ENCODE results near the gene UMPS.

DNA sequence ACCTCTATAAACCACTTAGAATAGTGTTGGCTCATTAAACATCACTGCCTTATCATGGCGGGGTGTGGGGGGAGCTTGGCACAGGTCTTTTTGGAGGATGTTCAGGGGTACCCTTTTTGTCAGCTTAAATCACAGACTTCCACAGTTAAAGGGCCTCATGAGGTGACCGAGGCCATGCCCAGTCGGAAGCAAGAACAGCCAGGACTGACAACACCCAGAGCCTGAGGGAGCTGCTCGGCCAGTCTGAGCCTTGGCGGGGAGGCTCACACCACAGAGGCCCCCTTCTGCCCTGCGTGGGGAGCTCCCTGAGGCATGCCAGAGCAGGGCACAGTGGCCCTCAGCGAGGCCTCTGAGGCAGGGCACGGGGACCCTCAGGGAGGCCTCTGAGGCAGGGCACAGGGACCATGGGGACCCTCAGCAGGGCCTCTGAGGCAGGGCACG lies 49.5 kb downstream of the UMPS start:
- TF ChIP-seq ESRRA (CRISPR knock-in tag; IDR thresholded peaks at IDR 0.05; ENCODE audit: borderline replicate concordance) = no peak
- TF ChIP-seq, protein P1, sequence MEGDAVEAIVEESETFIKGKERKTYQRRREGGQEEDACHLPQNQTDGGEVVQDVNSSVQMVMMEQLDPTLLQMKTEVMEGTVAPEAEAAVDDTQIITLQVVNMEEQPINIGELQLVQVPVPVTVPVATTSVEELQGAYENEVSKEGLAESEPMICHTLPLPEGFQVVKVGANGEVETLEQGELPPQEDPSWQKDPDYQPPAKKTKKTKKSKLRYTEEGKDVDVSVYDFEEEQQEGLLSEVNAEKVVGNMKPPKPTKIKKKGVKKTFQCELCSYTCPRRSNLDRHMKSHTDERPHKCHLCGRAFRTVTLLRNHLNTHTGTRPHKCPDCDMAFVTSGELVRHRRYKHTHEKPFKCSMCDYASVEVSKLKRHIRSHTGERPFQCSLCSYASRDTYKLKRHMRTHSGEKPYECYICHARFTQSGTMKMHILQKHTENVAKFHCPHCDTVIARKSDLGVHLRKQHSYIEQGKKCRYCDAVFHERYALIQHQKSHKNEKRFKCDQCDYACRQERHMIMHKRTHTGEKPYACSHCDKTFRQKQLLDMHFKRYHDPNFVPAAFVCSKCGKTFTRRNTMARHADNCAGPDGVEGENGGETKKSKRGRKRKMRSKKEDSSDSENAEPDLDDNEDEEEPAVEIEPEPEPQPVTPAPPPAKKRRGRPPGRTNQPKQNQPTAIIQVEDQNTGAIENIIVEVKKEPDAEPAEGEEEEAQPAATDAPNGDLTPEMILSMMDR (IDR thresholded peaks at IDR 0.05) = no peak
- TF ChIP-seq, protein P2, sequence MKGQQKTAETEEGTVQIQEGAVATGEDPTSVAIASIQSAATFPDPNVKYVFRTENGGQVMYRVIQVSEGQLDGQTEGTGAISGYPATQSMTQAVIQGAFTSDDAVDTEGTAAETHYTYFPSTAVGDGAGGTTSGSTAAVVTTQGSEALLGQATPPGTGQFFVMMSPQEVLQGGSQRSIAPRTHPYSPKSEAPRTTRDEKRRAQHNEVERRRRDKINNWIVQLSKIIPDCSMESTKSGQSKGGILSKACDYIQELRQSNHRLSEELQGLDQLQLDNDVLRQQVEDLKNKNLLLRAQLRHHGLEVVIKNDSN (CRISPR knock-in tag; IDR thresholded peaks at IDR 0.05) = no peak
- TF ChIP-seq NFE2L1 (CRISPR knock-in tag; IDR thresholded peaks at IDR 0.05) = no peak
- TF ChIP-seq CREB1 (CRISPR knock-in tag; IDR thresholded peaks at IDR 0.05) = no peak
- TF ChIP-seq, protein P3, sequence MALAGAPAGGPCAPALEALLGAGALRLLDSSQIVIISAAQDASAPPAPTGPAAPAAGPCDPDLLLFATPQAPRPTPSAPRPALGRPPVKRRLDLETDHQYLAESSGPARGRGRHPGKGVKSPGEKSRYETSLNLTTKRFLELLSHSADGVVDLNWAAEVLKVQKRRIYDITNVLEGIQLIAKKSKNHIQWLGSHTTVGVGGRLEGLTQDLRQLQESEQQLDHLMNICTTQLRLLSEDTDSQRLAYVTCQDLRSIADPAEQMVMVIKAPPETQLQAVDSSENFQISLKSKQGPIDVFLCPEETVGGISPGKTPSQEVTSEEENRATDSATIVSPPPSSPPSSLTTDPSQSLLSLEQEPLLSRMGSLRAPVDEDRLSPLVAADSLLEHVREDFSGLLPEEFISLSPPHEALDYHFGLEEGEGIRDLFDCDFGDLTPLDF (CRISPR knock-in tag; IDR thresholded peaks at IDR 0.05) = no peak
- TF ChIP-seq, protein P4, sequence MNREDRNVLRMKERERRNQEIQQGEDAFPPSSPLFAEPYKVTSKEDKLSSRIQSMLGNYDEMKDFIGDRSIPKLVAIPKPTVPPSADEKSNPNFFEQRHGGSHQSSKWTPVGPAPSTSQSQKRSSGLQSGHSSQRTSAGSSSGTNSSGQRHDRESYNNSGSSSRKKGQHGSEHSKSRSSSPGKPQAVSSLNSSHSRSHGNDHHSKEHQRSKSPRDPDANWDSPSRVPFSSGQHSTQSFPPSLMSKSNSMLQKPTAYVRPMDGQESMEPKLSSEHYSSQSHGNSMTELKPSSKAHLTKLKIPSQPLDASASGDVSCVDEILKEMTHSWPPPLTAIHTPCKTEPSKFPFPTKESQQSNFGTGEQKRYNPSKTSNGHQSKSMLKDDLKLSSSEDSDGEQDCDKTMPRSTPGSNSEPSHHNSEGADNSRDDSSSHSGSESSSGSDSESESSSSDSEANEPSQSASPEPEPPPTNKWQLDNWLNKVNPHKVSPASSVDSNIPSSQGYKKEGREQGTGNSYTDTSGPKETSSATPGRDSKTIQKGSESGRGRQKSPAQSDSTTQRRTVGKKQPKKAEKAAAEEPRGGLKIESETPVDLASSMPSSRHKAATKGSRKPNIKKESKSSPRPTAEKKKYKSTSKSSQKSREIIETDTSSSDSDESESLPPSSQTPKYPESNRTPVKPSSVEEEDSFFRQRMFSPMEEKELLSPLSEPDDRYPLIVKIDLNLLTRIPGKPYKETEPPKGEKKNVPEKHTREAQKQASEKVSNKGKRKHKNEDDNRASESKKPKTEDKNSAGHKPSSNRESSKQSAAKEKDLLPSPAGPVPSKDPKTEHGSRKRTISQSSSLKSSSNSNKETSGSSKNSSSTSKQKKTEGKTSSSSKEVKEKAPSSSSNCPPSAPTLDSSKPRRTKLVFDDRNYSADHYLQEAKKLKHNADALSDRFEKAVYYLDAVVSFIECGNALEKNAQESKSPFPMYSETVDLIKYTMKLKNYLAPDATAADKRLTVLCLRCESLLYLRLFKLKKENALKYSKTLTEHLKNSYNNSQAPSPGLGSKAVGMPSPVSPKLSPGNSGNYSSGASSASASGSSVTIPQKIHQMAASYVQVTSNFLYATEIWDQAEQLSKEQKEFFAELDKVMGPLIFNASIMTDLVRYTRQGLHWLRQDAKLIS (CRISPR knock-in tag; IDR thresholded peaks at IDR 0.05; ENCODE audit: borderline replicate concordance) = no peak
- TF ChIP-seq, protein P5, sequence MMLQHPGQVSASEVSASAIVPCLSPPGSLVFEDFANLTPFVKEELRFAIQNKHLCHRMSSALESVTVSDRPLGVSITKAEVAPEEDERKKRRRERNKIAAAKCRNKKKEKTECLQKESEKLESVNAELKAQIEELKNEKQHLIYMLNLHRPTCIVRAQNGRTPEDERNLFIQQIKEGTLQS (CRISPR knock-in tag; conservative IDR thresholded peaks at IDR 0.05) = no peak
- no peak for TF ChIP-seq NR2C2 (CRISPR knock-in tag; IDR thresholded peaks at IDR 0.05)
- TF ChIP-seq FOXK1 (CRISPR knock-in tag; IDR thresholded peaks at IDR 0.05) = no peak
- TF ChIP-seq ZNF263 (CRISPR knock-in tag; IDR thresholded peaks at IDR 0.05; ENCODE audit: low read depth) = no peak
- TF ChIP-seq RELA (CRISPR knock-in tag; IDR thresholded peaks at IDR 0.05; ENCODE audit: borderline replicate concordance) = no peak
- TF ChIP-seq, protein P6, sequence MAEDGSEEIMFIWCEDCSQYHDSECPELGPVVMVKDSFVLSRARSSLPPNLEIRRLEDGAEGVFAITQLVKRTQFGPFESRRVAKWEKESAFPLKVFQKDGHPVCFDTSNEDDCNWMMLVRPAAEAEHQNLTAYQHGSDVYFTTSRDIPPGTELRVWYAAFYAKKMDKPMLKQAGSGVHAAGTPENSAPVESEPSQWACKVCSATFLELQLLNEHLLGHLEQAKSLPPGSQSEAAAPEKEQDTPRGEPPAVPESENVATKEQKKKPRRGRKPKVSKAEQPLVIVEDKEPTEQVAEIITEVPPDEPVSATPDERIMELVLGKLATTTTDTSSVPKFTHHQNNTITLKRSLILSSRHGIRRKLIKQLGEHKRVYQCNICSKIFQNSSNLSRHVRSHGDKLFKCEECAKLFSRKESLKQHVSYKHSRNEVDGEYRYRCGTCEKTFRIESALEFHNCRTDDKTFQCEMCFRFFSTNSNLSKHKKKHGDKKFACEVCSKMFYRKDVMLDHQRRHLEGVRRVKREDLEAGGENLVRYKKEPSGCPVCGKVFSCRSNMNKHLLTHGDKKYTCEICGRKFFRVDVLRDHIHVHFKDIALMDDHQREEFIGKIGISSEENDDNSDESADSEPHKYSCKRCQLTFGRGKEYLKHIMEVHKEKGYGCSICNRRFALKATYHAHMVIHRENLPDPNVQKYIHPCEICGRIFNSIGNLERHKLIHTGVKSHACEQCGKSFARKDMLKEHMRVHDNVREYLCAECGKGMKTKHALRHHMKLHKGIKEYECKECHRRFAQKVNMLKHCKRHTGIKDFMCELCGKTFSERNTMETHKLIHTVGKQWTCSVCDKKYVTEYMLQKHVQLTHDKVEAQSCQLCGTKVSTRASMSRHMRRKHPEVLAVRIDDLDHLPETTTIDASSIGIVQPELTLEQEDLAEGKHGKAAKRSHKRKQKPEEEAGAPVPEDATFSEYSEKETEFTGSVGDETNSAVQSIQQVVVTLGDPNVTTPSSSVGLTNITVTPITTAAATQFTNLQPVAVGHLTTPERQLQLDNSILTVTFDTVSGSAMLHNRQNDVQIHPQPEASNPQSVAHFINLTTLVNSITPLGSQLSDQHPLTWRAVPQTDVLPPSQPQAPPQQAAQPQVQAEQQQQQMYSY (CRISPR knock-in tag; IDR thresholded peaks at IDR 0.05) = no peak

Data from WTC11 (cell line).